ENCODE results near the gene OLIG3.

OLIG3 gene

GRCh38 chr6:137480431-137480830 lies 13.8 kb downstream of the OLIG3 start:
- Histone ChIP-seq H3K9ac (ENCODE audit: low read length) (no peak overlapping the region), H3K4me3 (ENCODE audit: low read length) (no peak overlapping the region), H3K9me3 (ENCODE audit: control insufficient read depth, low read length) (no peaks in the 10 kb centered on the region), H3K27me3 (ENCODE audit: control insufficient read depth, insufficient read depth, low read length) (peaks cover 20% of the 10 kb centered on the region), H3K4me1 (ENCODE audit: control insufficient read depth, insufficient read depth, low read length) (no peaks in the 10 kb centered on the region), H3K36me3 (ENCODE audit: control insufficient read depth, insufficient read depth, low read length) (no peaks in the 10 kb centered on the region)

DNA sequence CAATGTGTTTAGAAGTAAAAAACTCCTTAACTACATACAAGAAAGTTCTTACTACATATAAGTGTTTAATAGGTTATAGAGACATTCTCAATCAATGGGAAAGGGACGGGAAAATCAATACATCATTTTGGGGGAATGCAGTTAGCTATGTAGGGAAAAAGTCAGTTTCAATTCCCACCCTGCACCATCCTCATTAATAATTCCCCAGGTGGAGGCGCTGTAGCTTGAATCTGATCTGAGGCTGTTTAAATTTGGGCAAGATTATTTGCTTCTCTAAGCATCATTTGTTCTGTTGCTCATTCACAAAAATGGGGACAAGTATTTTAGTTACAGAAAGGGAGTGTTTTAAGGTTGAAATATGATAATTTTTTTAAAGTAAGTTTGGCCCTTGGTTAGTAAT lies 19.1 kb downstream of the OLIG3 start:
- Histone ChIP-seq H3K27me3 (ENCODE audit: control insufficient read depth, insufficient read depth, low read length) (no peaks in the 10 kb centered on the region), H3K4me1 (ENCODE audit: control insufficient read depth, insufficient read depth, low read length) (no peaks in the 10 kb centered on the region), H3K36me3 (ENCODE audit: control insufficient read depth, insufficient read depth, low read length) (no peaks in the 10 kb centered on the region), H3K9me3 (ENCODE audit: control insufficient read depth, low read length) (no peaks in the 10 kb centered on the region), H3K9ac (ENCODE audit: low read length) (no peak overlapping the region), H3K4me3 (ENCODE audit: low read length) (no peak overlapping the region)

- no peak overlapping the region for H3K9ac ChIP-seq (ENCODE audit: low read length)
- no peaks in the 10 kb centered on the region for H3K9me3 ChIP-seq (ENCODE audit: control insufficient read depth, low read length)
- H3K4me1 ChIP-seq (ENCODE audit: control insufficient read depth, insufficient read depth, low read length), result no peaks in the 10 kb centered on the region
- H3K4me3 ChIP-seq (ENCODE audit: low read length), result no peak overlapping the region
- no peaks in the 10 kb centered on the region for H3K36me3 ChIP-seq (ENCODE audit: control insufficient read depth, insufficient read depth, low read length)
- H3K27me3 ChIP-seq (ENCODE audit: control insufficient read depth, insufficient read depth, low read length), result no peaks in the 10 kb centered on the region
Measured at GRCh38 chr6:137473598-137473997, 20.6 kb downstream of the OLIG3 start.

DNA sequence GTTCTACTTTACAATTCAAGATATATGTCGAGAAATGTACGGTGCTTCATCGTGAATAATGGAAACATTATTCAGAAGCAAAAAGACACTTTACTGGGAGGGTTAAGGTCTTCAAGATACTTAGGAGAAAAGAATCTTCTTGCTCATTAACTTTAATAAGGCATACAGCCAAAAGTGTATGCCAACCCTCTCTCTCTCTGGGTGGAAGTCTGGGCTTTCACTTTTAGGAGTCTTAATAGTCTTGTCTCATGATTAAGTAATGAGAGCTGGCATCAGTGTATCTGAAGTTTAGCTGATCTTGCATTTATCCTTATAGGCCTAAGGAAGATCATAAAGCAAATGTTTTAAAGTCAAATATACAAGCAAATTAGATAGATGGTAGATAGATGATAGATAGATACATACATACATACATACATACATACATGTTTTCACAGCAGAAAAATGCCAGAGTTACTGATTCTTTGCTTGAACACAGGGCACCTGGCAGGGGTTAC lies 21.5 kb downstream of the OLIG3 start:
- Histone ChIP-seq H3K9me3 (ENCODE audit: control insufficient read depth, low read length) (no peaks in the 10 kb centered on the region), H3K4me3 (ENCODE audit: low read length) (no peak overlapping the region), H3K4me1 (ENCODE audit: control insufficient read depth, insufficient read depth, low read length) (no peaks in the 10 kb centered on the region), H3K36me3 (ENCODE audit: control insufficient read depth, insufficient read depth, low read length) (no peaks in the 10 kb centered on the region), H3K9ac (ENCODE audit: low read length) (no peak overlapping the region), H3K27me3 (ENCODE audit: control insufficient read depth, insufficient read depth, low read length) (no peaks in the 10 kb centered on the region)

DNA sequence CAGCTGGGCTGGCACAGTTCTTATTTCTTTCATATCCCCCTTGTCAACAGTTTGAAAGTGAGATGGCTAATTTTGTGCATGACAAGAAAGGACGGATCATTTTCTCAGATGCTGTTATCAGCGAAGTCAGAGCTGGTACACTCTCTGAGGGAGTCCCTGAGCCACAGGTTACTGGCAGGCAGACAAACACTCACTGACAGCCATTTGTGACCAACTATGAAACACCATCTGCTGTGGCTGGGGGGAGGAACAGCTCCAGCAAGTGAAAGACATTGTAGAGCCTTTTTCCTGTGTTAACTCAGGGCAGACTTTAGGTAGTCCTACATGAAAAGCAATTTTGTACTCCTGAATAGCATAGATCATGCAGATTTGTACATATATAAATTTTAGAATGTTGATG lies 22.2 kb downstream of the OLIG3 start:
- H3K27me3 ChIP-seq (ENCODE audit: control insufficient read depth, insufficient read depth, low read length), result peaks cover 3% of the 10 kb centered on the region
- no peaks in the 10 kb centered on the region for H3K9me3 ChIP-seq (ENCODE audit: control insufficient read depth, low read length)

GRCh38 chr6:137471497-137471896 lies 22.7 kb downstream of the OLIG3 start:
- no peaks in the 10 kb centered on the region for H3K4me1 ChIP-seq (ENCODE audit: control insufficient read depth, insufficient read depth, low read length)
- H3K9me3 ChIP-seq (ENCODE audit: control insufficient read depth, low read length), result no peaks in the 10 kb centered on the region
- H3K36me3 ChIP-seq (ENCODE audit: control insufficient read depth, insufficient read depth, low read length), result no peaks in the 10 kb centered on the region
- no peak overlapping the region for H3K9ac ChIP-seq (ENCODE audit: low read length)
- H3K4me3 ChIP-seq (ENCODE audit: low read length), result no peak overlapping the region
- peaks cover 6% of the 10 kb centered on the region for H3K27me3 ChIP-seq (ENCODE audit: control insufficient read depth, insufficient read depth, low read length)

More for the DNA sequence above, 22.2 kb downstream of the OLIG3 start:
- H3K4me3 ChIP-seq (ENCODE audit: low read length), result no peak overlapping the region
- no peaks in the 10 kb centered on the region for H3K36me3 ChIP-seq (ENCODE audit: control insufficient read depth, insufficient read depth, low read length)
- no peak overlapping the region for H3K9ac ChIP-seq (ENCODE audit: low read length)
- H3K4me1 ChIP-seq (ENCODE audit: control insufficient read depth, insufficient read depth, low read length), result no peaks in the 10 kb centered on the region

DNA sequence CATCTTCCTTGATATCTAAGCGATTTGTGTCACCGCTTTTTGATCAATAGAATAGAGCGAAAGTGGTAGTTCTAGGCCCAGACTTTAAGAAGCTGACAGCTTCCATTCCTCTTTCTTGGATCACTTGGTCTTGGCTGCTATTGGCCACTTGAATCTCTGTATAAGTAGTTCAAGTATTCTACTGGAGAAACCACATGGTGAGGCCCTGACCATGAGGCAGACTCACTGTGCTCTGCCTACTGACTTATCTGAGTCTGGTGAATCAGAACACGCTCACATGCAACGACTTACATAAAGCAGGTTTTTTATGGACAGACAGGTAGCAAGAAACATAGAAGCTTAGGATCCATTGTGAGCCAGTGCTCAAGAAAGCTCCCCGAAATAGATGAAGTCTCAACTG lies 27.0 kb downstream of the OLIG3 start:
- Histone ChIP-seq H3K4me1 (ENCODE audit: control insufficient read depth, insufficient read depth, low read length) (no peaks in the 10 kb centered on the region), H3K9me3 (ENCODE audit: control insufficient read depth, low read length) (no peaks in the 10 kb centered on the region), H3K27me3 (ENCODE audit: control insufficient read depth, insufficient read depth, low read length) (peaks cover 6% of the 10 kb centered on the region), H3K9ac (ENCODE audit: low read length) (no peak overlapping the region), H3K36me3 (ENCODE audit: control insufficient read depth, insufficient read depth, low read length) (no peaks in the 10 kb centered on the region), H3K4me3 (ENCODE audit: low read length) (no peak overlapping the region)

DNA sequence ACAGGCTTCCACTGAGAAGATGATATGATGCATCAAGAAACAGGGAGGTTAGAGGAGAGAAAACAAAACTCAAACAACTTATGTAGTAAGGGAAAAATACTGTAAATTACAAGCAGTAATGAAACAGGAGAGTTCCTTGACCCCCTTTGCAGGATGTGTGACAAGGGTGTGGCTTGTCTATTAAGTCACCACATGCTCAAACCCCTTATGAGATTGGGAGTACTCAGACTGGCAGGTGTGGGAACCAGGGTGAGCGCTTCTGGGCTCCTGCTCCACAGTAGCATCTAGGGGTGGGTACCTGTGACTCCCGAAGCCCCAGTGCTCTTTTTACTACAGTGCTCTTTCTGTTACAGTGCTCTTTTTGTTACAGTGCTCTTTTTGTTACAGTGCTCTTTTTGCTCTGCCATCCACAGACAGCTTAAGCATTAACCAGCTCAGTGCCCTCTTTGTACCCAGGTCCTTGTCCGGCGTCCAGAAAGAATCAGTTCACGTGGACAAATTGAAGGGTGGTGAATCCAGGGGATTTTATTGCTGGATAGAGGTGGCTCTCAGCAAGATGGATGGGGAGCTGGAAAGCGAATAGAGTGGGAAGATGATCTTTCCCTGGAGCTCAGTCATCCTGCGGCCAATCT lies 28.7 kb downstream of the OLIG3 start:
- Histone ChIP-seq H3K9me3 (ENCODE audit: control insufficient read depth, low read length) (no peaks in the 10 kb centered on the region), H3K9ac (ENCODE audit: low read length) (no peak overlapping the region), H3K4me3 (ENCODE audit: low read length) (no peak overlapping the region), H3K36me3 (ENCODE audit: control insufficient read depth, insufficient read depth, low read length) (no peaks in the 10 kb centered on the region), H3K4me1 (ENCODE audit: control insufficient read depth, insufficient read depth, low read length) (no peaks in the 10 kb centered on the region), H3K27me3 (ENCODE audit: control insufficient read depth, insufficient read depth, low read length) (peaks cover 6% of the 10 kb centered on the region)

GRCh38 chr6:137452333-137452894 lies 41.8 kb downstream of the OLIG3 start:
- Histone ChIP-seq H3K4me1 (ENCODE audit: control insufficient read depth, insufficient read depth, low read length) (no peaks in the 10 kb centered on the region), H3K36me3 (ENCODE audit: control insufficient read depth, insufficient read depth, low read length) (no peaks in the 10 kb centered on the region), H3K4me3 (ENCODE audit: low read length) (no peak overlapping the region), H3K9me3 (ENCODE audit: control insufficient read depth, low read length) (no peaks in the 10 kb centered on the region), H3K27me3 (ENCODE audit: control insufficient read depth, insufficient read depth, low read length) (no peaks in the 10 kb centered on the region), H3K9ac (ENCODE audit: low read length) (no peak overlapping the region)

DNA sequence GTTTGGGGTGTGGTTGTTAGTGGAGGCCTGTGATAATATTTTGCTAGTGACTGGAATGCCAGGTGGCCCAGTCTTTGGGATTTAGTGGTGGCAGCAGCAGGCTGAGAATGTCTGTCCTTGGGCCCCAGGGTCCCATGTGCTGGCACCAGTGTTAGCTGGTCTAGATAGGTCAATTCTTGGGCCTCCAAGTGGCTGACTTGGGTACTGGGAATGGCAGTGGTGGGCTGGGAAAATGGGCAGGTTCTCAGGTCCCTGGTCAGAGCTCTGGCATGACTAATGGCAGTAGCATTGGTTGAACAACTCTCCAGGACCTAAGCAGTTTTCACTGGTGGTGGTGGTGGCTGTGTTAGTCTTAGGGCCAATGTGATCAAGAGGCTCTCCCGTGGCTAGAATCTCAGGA lies 50.3 kb downstream of the OLIG3 start:
- H3K4me1 ChIP-seq (ENCODE audit: control insufficient read depth, insufficient read depth, low read length), result no peaks in the 10 kb centered on the region
- H3K9ac ChIP-seq (ENCODE audit: low read length), result no peak overlapping the region
- H3K27me3 ChIP-seq (ENCODE audit: control insufficient read depth, insufficient read depth, low read length), result no peaks in the 10 kb centered on the region
- no peaks in the 10 kb centered on the region for H3K36me3 ChIP-seq (ENCODE audit: control insufficient read depth, insufficient read depth, low read length)
- H3K4me3 ChIP-seq (ENCODE audit: low read length), result no peak overlapping the region
- no peaks in the 10 kb centered on the region for H3K9me3 ChIP-seq (ENCODE audit: control insufficient read depth, low read length)

Measured in mucosa of stomach (tissue), 1 donor.